Right lobe of liver (tissue), 4 donors: Measurements from ENCODE around the gene PILRA.

Experiments used
- CTCF ChIP-seq, 4 donors: fragments of 200-600 bp in 3 of 4; fragments of 450-650 bp in 1 of 4; IDR thresholded peaks; one replicate each; pipeline versions ENCODE4 v1.5.1 to v1.8.0; 2016 to 2022; ENCODE audit warnings: antibody characterized with exemption in 4 of 4, mild to moderate bottlenecking in 2 of 4
- POLR2A ChIP-seq: fragments of 450-650 bp; IDR thresholded peaks from one replicate; pipeline ENCODE4 v1.6.1; 2017; ENCODE audit warnings: antibody characterized with exemption, mild to moderate bottlenecking
- donor health status: DM: no; HTN: no; CAD: no.
- donor health status: DM: no; HTN: no; CAD: no.
- donor health status: DM: no; HTN: yes; CAD: no.

DNA sequence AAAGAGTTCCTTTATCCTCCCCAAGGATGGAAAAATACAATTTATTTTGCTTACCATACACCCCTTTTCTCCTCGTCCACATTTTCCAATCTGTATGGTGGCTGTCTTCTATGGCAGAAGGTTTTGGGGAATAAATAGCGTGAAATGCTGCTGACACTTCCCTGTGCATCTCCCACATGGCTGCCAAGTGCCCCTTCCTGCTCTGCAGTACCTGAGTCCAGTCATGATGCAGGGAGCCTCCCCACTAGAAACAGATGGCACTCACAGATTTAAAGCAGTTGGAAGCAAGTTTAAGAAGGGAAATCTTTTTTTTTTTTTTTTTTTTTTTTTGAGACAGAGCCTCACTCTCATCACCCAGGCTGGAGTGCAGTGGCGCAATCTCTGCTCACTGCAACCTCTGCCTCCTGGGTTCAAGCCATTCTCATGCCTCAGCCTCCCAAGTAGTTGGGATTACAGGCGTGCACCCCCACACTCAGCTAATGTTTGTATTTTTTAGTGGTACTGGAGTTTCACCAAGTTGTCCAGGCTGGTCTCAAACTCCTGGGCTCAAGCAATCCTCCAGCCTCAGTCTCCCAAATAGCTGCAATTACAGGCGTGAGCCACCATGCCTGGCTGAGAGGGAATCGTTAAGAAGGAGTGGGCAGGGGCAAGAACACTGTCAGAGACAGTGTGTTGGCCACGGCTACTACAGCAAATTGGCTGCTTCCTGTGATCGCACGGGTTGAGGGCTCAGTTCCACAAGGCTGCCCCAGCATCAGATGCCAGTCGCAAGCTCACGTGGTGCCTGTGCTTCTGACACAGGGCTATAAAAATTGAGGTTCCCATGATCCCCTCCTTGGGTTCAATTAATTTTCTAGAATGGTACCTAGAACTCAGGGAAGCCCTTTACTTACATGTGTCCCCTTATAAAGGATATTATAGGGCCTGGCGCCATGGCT, 5.3 kb upstream of the PILRA start:
- TF ChIP-seq CTCF (IDR thresholded peaks at IDR 0.05) (no peak), POLR2A (no peak)
